ENCODE data around the gene ZNF493. TPM values are rescaled to one million over a fixed set of nuclear protein-coding genes. Genes with fewer than 3 reads are reported as not detected.

Gene ZNF493
- 6.3 and 15.5 TPM in 2 replicates for total RNA-seq (2014; rRNA removed)
- polyA plus RNA-seq (2012) = 2.0 TPM

DNA sequence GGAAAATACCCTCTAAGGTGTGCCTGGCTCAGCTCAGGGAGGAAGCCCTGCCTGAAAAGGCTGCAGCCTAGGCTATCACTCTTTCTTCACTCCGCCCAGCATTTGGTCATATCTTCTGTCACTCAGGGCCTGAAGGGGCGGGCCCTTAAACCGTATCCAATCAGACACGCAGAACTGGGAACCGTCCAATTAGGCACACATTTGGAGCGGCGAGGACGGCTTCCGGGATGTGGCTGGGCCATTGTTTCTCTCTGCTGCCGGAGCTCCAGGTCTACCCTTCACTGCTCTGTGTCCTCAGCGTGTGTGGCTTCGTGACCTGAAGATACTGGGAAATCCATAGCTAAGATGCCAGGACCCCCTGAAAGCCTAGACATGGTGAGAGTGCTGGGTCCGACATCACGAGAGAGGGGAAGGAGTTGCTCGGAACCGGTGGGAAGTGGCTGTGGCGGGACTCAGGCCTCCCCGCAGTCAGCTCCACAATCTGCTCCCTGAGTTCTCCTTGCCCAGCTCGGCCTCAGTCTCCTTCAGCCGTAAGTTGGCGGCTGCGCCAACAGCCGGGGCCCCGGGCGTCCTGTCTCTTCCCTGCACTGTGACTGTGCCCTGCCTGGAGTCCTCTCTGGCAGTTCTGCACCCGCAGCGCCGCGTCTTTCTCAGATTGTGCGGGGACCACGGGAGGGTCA is at the start of gene ZNF493:
TSS of gene ZNF493 (plus strand) at position 241 of the 680 bp plus-strand sequence. CDS start at position 346, 105 bp downstream.
- peak; percentile 95 for DNase-seq (ENCODE audit: low read depth)

DNA sequence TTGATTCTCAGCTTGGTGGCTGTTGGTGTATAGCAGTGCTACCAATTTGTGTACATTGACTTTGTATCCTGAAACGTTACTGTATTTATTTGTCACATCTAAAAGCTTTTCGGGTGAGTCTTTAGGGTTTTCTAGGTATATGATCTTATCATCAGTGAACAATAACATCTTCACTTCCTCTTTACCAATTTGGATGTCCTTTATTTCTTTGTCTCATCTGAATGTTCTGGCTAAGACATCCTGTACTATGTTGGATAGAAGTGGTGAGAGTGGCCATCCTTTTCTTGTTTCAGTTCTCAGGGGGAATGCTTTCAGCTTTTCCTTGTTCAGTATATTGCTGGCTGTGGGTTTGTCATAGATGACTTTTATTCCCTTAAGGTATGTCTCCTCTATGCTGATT is 44.1 kb upstream of the ZNF493 start:
- no peak for DNase-seq (ENCODE audit: low read depth)

DNA sequence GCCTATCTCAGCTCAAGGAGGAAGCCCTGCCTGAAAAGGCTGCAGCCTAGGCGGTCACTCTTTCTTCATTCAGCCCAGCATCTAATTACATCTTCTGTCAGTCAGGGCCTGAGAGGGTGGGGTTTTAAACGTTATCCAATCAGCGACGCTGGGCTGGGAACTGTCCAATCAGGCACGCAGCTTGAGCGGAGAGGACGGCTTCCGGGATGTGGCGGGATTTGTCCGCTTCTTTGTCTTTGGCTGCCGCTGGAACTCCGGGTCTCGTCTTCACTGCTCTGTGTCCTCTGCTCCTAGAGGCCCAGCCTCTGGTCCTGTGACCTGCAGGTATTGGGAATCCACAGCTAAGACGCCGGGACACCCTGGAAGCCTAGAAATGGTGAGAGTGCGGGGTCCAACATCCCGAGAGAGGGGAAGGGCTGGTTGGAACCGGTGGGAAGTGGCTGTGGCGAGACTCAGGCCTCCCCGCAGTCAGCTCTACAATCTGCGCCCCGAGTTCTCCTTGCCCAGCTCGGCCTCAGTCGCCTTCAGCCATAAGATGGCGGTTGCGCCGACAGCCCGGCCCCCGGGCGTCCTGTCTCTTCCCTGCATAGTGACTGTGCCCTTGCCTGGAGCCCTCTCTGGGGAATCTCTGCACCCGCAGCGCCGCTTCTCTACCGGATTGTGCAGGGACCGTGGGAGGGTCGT is 38.0 kb upstream of the ZNF493 start, which contains the start of gene ZNF738:
TSS of gene ZNF738 (plus strand) at position 233 of the 684 bp plus-strand sequence. CDS start at position 374, 141 bp downstream.
- DNase-seq (ENCODE audit: low read depth) = peak; percentile 96

DNA sequence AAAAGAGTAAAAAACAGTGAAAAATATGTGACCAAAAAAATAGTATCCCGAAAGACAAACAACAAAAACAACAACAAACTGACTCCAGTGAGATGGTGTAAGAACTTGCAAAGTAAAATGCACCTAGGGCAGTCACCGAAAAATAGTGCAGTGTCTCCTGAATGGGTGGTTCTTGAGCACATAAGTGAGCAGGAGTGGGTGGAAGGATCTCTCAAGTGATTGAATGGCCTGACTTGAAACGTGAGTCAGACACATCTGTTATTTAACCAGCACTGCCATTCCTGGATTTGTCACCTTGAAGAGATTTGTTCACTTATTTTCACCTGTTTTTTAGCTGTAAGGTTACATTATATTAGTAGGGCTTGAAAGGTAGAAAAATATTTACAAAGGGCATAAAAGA is 34.6 kb upstream of the ZNF493 start:
- no peak for DNase-seq (ENCODE audit: low read depth)

DNA sequence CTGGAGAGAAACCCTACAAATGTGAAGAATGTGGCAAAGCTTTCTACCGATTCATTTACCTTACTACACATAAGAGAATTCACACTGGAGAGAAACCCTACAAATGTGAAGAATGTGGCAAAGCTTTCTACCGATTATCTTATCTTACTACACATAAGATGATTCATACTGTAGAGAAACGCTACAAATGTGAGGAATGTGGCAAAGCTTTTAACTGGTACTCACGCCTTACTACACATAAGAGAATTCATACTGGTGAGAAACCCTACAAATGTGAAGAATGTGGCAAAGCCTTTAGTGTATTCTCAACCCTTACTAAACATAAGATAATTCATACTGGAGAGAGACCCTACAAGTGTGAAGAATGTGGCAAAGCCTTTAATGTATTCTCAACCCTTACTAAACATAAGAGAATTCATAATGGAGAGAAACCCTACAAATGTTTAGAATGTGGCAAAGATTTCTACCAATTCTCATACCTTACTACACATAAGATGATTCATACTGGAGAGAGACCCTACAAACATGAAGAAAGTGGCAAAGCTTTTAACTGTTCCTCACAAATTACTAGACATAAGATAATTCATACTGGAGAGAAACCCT is 12.9 kb upstream of the ZNF493 start:
- DNase-seq (ENCODE audit: low read depth) = no peak

DNA sequence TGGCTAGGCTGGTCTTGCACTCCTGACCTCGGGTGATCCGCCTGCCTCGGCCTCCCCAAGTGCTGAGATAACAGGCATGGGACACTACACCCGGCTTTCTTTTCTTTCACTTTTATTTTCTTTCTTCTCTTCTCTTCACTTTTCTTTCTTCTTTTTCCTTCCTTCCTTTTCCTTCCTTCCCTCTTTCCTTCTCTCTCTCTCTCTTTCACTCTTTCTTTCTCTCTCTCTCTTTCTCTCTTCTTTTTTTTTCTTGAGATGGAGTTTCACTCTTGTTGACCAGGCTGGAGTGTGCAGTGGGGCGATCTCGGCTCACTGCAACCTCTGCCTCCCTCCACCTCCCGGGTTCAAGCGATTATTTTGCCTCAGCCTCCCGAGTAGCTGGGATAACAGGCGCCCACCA is 812 bp upstream of the ZNF493 start:
- no peak for DNase-seq (ENCODE audit: low read depth)

DNA sequence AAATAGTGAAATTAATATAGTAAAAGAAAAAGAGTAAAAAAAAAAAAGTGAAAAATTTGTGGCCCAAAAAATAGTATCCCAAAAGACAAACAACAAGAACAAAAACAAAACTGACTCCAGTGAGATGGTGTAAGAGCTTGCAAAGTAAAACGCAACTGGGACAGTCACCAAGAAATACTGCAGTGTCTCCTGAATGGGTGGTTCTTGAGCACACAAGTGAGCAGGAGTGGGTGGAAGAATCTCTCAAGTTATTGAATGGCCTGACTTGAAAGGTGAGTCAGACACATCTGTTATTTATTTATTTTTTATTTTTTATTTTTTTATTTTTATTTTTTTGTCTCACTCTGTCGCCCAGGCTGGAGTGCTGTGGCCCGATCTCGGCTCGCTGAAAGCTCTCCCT is 1.9 kb downstream of the ZNF493 start:
- peak; percentile 8 for DNase-seq (ENCODE audit: low read depth)

DNA sequence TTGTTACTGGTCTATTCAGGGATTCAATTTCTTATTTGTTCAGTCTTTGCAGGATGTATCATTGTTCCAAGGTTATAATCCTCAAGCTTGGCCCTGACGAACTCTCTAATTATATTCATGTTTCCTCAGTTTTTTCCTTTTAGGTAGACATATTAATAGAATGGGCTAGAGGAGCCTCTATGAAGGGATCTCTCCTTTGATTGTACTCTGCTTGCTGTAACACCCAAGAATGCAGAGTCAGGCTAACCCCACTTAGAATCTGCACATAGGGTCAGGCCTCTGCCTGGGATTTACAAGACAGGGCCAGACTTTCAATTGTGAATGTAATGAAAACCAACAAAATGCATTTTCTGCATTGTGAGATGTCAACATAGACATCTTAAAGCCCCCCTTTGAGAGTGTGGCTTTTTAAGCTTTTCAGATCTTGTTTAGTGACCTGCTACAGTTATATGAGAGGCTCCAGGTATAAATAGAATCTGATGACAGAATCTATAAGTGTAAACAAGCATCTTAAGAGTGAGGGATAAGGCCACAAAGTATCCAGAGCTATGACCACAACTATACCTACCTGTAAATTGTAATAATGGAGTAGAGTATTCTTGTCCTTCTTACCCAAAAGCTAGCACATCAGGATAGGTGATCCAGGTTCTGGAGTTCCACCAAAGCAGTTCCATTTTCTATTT is 5.5 kb downstream of the ZNF493 start:
- no peak for DNase-seq (ENCODE audit: low read depth)

DNA sequence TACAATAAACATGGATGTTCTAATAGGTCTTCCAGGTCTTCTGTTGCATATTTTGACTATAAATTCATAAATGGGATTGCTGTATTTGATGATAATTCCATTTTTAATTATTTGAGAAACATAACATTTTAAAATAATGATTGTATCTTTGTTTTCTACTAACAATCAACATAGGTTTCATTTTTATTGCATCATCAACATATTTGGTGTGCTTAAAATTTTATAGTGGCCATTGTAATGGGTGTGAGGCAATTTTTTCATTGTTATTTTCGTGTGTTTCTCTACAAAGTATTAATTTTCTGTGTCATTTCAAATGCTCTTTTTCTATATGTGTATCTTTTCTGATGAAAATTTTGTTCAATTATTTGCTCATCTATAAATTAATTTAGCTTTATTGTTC is 13.2 kb downstream of the ZNF493 start:
- no peak for DNase-seq (ENCODE audit: low read depth)

DNA sequence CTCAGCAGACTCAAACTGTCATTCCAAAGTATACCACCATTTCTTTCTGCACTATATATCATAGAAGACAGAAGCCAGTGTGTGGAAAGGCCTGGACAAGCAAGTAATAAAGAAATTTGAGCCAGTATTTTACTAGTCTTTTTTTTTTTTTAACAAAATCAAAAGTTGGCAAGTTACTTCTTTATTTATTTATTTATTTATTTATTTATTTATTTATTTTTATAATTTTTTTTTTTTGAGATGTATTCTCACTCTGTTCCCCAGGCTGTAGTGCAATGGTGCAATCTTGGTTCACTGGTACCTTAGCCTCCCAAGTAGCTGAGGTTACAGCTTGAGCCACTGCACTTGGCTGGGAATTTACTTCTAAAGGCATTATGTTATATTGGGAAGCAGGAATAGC is 25.3 kb downstream of the ZNF493 start:
- no peak for DNase-seq (ENCODE audit: low read depth)

DNA sequence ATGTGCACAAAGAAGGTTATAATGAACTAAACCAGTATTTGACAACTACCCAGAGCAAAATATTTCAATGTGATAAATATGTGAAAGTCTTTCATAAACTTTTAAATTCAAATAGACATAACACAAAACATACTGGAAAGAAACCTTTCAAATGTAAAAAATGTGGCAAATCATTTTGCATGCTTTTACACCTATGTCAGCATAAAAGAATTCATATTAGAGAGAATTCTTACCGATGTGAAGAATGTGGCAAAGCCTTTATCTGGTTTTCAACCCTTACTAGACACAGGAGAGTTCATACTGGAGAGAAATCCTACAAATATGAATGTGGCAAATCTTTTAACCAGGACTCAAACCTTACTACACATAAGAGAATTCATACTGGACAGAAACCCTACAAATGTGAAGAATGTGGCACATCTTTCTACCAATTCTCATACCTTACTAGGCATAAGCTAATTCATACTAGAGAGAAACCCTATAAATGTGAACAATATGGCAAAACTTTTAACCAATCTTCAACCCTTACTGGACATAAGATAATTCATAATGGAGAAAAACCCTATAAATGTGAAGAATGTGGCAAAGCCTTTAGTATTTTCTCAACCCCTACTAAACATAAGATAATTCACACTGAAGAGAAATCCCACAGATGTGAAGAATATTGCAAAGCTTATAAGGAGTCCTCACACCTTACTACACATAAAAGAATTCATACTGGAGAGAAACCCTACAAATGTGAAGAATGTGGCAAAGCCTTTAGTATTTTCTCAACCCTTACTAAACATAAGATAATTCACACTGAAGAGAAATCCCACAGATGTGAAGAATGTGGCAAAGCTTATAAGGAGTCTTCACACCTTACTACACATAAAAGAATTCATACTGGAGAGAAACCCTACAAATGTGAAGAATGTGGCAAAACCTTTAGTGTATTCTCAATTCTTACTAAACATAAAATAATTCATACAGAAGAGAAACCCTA is 26.4 kb downstream of the ZNF493 start:
- DNase-seq (ENCODE audit: low read depth) = no peak

DNA sequence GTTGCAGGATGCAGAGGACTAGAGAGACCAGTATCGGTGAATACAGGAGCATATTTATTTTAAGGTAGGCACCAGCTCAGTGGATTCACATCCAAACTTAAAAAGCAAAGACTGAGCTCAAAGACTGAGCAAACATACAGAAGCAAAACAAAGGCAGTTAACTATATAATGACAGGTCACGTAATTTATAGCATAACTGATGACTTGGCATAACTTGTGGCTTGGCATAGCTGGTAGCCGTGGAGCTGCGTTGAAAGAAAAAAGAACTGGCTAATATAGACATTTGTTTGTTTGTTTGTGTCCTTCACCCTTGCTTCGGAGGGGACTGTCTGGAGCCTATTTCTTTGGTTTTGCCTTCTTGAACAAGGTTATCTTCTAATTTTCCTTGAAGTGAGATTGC is 33.7 kb downstream of the ZNF493 start:
- no peak for DNase-seq (ENCODE audit: low read depth)

DNA sequence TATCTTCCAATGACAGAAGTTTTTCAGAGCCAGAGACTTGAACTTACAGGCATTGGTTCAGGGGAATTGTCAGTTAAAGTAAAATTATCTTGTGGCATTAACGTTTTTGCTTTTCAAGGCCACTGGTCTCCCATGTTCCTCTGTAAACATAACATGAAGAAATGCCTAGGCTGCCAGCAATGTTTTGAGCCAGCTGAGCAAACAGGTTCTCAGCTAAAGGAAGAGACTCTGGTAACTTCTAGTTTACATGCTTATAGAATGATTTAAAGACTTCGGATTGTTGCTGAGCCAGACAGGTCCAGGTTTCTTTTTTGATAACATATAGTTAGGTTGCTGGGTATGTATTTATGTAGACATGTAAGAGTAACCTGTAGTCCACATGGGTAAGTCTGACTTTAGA is 35.7 kb downstream of the ZNF493 start:
- no peak for DNase-seq (ENCODE audit: low read depth)

DNA sequence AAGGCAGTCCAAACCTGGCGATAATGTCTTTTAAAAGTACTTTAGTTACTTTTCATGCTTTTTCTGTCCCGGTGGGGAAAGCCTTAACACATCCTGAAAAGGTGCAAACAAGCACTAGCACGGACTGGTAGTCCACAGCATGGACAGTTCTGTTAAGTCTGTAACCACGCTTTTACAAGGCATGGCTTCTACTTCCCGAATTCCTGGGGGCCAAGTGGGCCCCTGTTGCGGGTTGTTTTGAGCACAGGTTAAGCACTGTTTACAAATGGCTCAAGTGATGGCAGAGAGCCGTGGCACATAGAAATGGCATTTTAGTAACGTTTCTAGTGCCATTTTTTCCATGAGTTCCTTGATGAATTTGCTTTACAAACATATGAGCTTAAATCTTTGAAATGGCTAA is 37.6 kb downstream of the ZNF493 start:
- no peak for DNase-seq (ENCODE audit: low read depth)

DNA sequence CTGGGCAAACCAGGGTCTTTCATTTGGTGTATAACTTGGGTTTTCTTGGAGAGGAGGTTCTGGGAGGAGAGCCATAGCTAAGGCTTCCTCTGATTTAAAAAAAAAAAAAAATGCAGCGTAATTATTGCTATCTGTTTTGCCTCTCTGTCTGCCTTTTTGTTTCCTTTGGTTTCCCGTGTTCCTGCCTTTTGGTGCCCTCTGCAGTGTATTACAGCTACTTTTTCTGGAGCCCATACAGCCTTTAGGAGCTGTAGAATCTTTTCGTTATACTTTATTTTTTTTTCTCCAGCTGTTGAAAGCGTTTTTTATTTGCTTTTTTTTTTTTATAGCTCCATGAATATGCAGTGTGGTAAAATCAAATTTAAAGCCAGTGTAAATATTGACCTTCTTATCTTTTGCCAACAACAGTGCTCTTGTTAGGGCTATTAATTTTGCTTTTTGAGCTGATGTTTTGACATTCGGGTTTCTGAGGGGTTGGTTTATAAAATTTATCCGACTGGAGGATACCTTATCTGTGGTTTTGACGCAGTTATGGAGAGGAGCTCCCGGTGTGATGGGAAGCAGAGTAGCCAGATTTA is 38.1 kb downstream of the ZNF493 start:
- DNase-seq (ENCODE audit: low read depth) = no peak

DNA sequence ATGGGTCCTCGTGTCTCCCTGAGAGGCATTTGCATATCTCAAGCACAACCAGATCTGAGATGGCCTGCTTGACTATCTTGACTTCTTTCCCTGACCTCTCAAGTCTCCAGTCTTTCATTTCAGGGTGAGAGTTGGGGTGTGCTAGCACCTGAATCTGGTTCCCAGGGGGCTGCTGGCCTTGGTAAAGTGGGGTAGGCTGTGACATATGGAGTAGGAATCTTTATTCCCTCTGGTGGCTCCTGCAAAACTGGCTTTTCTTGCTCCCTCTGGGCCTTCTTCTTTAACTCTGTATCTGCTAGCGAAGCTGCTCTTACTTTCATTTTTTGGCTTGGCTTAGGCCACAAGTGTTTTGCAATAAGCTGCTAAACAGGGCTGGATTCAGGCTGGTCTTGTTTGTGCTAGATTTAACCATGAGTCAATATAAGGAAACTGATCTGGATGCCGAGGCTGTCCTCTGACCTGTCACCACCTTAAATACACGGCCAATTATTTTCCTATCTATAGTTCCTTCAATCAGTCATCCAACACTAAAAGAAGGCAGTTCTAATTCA is 42.3 kb downstream of the ZNF493 start:
- DNase-seq (ENCODE audit: low read depth) = no peak

DNA sequence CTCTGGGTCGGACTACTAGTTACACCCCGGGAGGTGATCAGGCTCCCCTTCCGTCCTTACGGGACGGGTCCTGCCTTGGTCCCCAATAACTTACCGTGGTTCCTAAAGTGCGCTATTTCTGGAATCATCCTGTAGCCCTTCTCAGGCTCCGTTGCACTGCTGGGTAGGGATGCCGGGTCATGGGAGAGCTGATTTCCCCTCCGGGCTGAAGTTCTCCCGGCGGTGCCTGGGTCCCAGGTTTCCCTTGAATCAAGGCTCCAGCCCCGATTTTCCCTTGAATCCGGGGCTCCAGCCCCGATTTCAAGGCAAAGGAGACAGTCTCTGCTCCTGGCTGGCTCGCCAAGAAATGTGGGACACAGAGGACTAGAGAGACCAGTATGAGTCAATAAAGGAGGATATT is 43.4 kb downstream of the ZNF493 start:
- DNase-seq (ENCODE audit: low read depth) = no peak

DNA sequence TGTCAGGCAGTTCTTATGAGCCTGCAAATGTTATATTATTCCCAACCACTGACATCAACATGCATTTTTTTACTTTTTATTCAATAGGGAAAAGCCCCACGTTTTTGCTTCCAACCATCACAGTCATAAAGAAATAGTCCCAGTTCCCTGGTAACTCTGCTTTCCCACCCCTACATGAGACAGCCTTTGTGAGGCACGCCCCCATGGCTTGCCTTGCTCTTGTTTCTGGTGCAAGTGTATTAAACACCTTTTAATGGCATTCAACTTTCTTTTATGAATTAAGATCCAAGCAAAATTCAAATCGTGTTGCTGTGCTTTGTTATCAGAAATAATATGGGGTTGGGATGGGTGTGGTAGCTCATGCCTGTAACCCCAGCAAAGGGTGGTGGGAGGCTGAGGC is 54.3 kb downstream of the ZNF493 start:
- no peak for DNase-seq (ENCODE audit: low read depth)

DNA sequence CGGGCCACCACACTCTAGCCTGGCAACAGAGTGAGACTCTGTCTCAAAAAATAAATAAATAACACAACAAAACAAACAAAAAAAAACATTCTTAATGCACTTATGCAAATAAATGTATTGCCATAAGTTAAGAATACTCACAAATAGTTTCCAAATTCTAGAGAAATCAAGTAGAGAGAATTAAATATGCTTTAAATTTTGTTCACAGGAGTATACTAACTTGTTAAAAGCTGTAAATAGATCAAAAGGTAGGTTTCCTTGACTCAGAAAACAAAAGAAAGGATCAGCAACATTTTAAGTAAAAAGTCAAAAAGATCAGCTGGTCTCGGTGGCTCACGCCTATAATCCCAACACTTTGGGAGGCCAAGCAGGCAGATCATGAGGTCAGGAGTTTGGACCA is 58.0 kb downstream of the ZNF493 start:
- DNase-seq (ENCODE audit: low read depth) = no peak

DNA sequence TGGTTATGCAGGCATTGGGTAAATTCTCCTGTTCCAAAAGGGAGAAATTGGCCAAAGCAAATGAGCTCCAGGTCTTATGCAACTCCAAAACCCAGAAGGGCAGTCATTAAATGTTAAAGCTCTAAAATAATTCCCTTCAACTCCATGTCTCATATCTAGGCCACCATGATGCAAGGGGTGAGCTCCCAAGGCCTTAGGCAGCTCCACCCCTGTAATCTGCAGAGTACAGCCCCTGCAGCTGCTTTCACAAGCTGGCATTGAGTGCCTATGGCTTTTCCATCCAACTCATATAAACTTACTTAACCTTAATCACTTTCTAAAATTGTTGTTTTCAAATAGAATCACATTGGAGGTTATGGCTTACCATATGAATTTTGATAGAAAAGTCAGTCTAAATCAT is 63.8 kb downstream of the ZNF493 start:
- no peak for DNase-seq (ENCODE audit: low read depth)

Data from LHCN-M2 (cell line).